ENCODE data around the gene BCS1L. TPM values are rescaled to one million over a fixed set of nuclear protein-coding genes. Genes with fewer than 3 reads are reported as not detected.

BCS1L gene
- total and polyA plus RNA-seq, 10 donors, result 16.4 to 47.3 (median 32.9) TPM

DNA sequence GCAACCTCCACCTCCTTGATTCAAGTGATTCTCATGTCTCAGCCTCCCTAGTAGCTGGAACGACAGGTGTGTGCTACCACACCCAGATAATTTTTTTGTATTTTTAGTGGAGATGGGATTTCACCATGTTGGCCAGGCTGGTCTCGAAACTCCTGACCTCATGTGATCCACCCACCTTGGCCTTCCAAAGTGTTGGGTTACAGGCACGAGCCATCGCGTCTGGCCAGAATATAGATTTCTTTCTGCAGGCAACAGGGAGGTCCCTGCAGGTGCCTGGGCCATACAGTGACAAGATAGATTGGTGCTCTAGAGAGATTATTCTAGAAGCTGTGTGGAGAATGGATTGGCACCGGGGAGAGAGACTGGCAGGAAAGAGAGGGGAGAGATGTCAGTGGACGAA, 38.5 kb upstream of the BCS1L start:
- no peak for DNase-seq
- Histone ChIP-seq H3K4me1 (peaks cover 0 to 10% (median 4%) of the 10 kb centered on the region in 6 donors), H3K27ac (no peak overlapping the region), H3K36me3 (no peaks in the 10 kb centered on the region), H3K4me3 (no peak overlapping the region), H3K27me3 (replicated peaks in 1 of 7) (no peaks in the 10 kb centered on the region), H3K9me3 (no peaks in the 10 kb centered on the region)
- TF ChIP-seq, protein P1, sequence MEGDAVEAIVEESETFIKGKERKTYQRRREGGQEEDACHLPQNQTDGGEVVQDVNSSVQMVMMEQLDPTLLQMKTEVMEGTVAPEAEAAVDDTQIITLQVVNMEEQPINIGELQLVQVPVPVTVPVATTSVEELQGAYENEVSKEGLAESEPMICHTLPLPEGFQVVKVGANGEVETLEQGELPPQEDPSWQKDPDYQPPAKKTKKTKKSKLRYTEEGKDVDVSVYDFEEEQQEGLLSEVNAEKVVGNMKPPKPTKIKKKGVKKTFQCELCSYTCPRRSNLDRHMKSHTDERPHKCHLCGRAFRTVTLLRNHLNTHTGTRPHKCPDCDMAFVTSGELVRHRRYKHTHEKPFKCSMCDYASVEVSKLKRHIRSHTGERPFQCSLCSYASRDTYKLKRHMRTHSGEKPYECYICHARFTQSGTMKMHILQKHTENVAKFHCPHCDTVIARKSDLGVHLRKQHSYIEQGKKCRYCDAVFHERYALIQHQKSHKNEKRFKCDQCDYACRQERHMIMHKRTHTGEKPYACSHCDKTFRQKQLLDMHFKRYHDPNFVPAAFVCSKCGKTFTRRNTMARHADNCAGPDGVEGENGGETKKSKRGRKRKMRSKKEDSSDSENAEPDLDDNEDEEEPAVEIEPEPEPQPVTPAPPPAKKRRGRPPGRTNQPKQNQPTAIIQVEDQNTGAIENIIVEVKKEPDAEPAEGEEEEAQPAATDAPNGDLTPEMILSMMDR (IDR thresholded peaks at IDR 0.05 in 8 of 11, conservative IDR thresholded peaks at IDR 0.05 in 3 of 11), result no peak
- TF ChIP-seq POLR2A (IDR thresholded peaks at IDR 0.05) (no peak), POLR2AphosphoS5 (IDR thresholded peaks at IDR 0.05) (no peak)
- intact Hi-C loops (cut with DNase I; ENCODE audit: low total_unique reads), result no loop called here
- WGBS, 5 donors, result 76 to 82% (median 78%) methylated on average over 7 of the region's 7 CpGs

DNA sequence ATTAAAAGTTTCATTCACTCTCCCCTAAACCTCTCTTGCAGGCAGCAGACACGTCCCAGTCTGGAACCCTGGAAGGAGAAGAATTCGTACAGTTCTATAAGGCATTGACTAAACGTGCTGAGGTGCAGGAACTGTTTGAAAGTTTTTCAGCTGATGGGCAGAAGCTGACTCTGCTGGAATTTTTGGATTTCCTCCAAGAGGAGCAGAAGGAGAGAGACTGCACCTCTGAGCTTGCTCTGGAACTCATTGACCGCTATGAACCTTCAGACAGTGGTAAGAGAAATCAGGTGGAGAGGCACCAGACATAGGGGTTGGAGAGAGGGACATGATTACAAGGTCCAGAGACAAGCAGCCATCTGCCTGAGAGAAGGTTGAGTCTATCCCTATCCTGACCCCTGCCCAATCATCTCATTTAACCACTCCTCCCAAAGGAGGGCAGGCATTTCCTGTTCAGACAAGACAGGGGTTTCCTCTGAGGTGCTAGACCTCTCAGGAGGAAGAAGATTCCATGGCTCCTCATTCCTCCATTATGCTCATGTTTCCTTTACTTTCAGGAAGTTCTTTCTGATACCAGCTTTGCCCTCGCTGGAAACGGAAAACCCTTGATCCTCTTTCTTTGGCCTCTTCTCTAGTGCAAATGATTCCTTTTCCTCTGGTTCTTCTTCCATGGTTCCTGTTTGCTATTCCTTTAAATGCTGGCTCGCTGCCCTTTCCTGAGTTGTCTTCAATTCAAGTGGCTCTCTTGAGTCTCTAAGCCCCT, 36.7 kb upstream of the BCS1L start:
- H3K9me3 ChIP-seq, result no peaks in the 10 kb centered on the region
- no peak for DNase-seq
- WGBS, 5 donors, result 46 to 62% (median 55%) methylated on average over 7 of the region's 7 CpGs
- H3K27me3 ChIP-seq (replicated peaks in 1 of 7), result no peaks in the 10 kb centered on the region
- intact Hi-C loops (cut with DNase I; ENCODE audit: low total_unique reads), result no loop called here
- peaks cover 0 to 10% (median 4%) of the 10 kb centered on the region in 6 donors for H3K4me1 ChIP-seq
- TF ChIP-seq, protein P1 (IDR thresholded peaks at IDR 0.05 in 8 of 11, conservative IDR thresholded peaks at IDR 0.05 in 3 of 11), result no peak
- TF ChIP-seq POLR2A (IDR thresholded peaks at IDR 0.05), result no peak
- TF ChIP-seq POLR2AphosphoS5 (IDR thresholded peaks at IDR 0.05), result no peak
- no peak overlapping the region for H3K27ac ChIP-seq
- H3K36me3 ChIP-seq, result no peaks in the 10 kb centered on the region
- no peak overlapping the region for H3K4me3 ChIP-seq

DNA sequence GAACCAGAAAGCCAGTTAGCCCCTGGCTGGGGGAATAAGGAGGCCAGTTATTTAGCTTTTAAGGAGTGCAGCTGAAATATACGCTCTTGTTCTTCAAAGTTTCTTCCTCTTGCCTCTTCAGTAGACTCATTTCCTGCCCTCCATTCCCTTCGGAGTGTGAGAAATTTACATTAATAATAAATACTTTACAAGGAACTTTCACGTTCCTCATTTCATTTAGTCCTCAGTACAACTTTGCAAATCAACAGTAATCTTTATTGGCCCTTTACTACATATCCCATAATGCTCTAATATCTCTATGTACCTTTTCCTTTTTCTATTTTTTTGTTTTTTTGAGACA, 36.1 kb upstream of the BCS1L start:
- no peak overlapping the region for H3K27ac ChIP-seq
- no peaks in the 10 kb centered on the region for H3K27me3 ChIP-seq (replicated peaks in 1 of 7)
- peaks cover 0 to 10% (median 4%) of the 10 kb centered on the region in 6 donors for H3K4me1 ChIP-seq
- no peak for DNase-seq
- 20 to 37% (median 24%) methylated on average over 3 of the region's 3 CpGs for WGBS, 5 donors
- no peak for TF ChIP-seq POLR2A (IDR thresholded peaks at IDR 0.05)
- H3K9me3 ChIP-seq, result no peaks in the 10 kb centered on the region
- H3K36me3 ChIP-seq, result no peaks in the 10 kb centered on the region
- H3K4me3 ChIP-seq, result no peak overlapping the region
- intact Hi-C loops (cut with DNase I; ENCODE audit: low total_unique reads), result no loop called here

DNA sequence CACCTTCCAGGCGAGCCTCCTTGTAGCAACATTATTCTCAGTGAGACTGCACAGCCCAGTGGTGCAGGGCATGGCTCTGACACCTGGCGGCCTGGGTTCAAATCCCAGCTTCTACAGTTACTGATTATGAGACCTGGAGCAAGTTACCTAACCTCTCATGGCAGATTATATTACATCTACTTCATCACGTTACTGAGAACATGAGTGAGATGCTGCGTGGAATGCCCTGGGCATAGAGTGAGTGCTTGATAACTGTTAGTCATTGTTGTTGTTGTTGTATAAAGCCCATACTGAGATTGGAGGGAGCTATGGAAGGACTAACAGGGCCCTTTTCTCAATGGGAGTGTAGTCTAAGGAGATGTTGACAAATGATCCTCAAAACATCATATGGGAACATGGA, 33.1 kb upstream of the BCS1L start:
- DNase-seq, result no peak
- no peak overlapping the region for H3K4me3 ChIP-seq
- H3K9me3 ChIP-seq, result no peaks in the 10 kb centered on the region
- H3K36me3 ChIP-seq, result no peaks in the 10 kb centered on the region
- no peak overlapping the region for H3K27ac ChIP-seq
- H3K27me3 ChIP-seq (replicated peaks in 1 of 7), result no peaks in the 10 kb centered on the region
- intact Hi-C loops (cut with DNase I; ENCODE audit: low total_unique reads), result no loop called here
- WGBS, 5 donors, result 83 to 92% (median 88%) methylated on average over 4 of the region's 4 CpGs
- TF ChIP-seq, protein P1 (IDR thresholded peaks at IDR 0.05 in 8 of 11, conservative IDR thresholded peaks at IDR 0.05 in 3 of 11), result no peak
- TF ChIP-seq POLR2AphosphoS5 (IDR thresholded peaks at IDR 0.05) (no peak), POLR2A (IDR thresholded peaks at IDR 0.05) (no peak)
- peaks cover 0 to 10% (median 4%) of the 10 kb centered on the region in 6 donors for H3K4me1 ChIP-seq

Measured in spleen (tissue), 11 donors.